ENCODE data around the gene FAM114A1. TPM values are rescaled to one million over a fixed set of nuclear protein-coding genes. Genes with fewer than 3 reads are reported as not detected.
A peak's percentile ranks its signal among the peaks of the same experiment; 100 is the strongest.

Gene FAM114A1
- 10 to 100 TPM; 36.9 to 85.9 (median 44.5) TPM for total RNA-seq

DNA sequence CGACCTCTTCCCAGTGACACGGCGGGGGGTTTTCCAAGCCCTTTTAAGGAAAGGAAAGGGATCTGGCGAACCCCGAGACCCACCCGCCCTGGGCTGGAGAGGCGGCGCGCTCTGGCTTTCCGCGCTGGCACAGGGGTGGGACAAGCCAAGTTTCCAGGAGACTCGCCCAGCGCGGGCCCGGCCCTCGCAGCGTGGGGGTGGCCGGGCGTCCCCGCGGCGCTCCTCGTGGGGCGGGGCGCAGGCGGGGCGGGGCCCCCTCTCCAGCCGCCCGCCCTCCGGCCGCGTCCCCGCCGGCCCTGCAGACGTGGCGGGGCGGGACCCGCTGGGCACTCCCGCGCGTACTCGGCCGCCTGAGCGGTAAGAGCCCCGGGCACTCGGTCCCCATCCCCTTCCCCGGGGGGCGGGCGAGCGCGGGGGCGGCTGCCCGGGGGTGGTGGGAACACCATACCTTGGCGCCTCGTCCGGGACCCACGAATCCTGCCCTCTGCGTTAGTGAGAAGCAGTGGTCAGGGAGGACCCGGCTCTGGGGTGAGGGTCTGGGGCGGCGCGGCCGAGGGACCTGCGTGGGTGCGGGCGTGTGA lies at the start of gene FAM114A1:
FAM114A1 (plus strand) TSS at position 329 of the 581 bp plus-strand sequence. CDS start 10,273 bp downstream, outside the sequence.
- Histone ChIP-seq H3K27ac (peak within 1 kb of the TSS; percentile 90), H3K4me1 (peaks cover 45% of the 10 kb centered on the region), H3K9me3 (no peaks in the 10 kb centered on the region), H3K27me3 (no peaks in the 10 kb centered on the region), H3K4me3 (peak within 1 kb of the TSS; percentile 61), H3K36me3 (no peaks in the 10 kb centered on the region)
- DNase-seq (ENCODE audit: low spot score in 2 of 2): peak; percentile 88 to 89
- 0% methylated on average over 6 of the region's 66 CpGs for WGBS
- peak in 1 of 2 donors; percentile 49 for TF ChIP-seq POLR2A (IDR thresholded peaks at IDR 0.05)
- TF ChIP-seq EP300 (IDR thresholded peaks at IDR 0.05): no peak

DNA sequence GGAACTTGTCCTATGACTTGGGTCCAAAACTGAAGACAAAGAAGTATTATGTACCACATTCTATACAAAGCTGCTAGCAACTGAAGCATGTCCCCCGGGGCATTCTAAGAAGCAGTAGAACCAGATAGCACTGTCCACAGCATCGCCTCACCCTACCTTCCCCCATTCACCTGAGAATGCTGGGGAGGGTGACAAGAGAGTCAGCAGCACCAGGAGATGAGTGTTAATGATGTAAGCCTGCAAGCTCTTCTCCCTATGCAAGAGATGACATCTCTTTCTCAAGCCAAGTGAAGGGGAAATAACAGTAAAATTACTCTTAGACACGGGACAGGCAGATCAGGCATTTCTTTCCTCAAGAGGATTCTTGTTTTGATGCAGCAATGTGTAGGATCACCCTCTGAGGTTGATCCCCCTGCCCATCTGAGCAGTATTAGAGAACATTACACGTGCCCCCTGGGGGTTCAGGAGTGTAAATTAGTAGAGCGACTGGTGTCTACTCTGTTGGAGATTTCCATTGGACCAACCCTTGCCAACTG lies 49.1 kb upstream of the FAM114A1 start:
- no peaks in the 10 kb centered on the region for H3K9me3 ChIP-seq
- peaks cover 11% of the 10 kb centered on the region for H3K4me1 ChIP-seq
- no peak for TF ChIP-seq POLR2A (IDR thresholded peaks at IDR 0.05)
- no peak for TF ChIP-seq POLR2AphosphoS5 (IDR thresholded peaks at IDR 0.05)
- no peak for TF ChIP-seq EP300 (IDR thresholded peaks at IDR 0.05)
- TF ChIP-seq, protein P1, sequence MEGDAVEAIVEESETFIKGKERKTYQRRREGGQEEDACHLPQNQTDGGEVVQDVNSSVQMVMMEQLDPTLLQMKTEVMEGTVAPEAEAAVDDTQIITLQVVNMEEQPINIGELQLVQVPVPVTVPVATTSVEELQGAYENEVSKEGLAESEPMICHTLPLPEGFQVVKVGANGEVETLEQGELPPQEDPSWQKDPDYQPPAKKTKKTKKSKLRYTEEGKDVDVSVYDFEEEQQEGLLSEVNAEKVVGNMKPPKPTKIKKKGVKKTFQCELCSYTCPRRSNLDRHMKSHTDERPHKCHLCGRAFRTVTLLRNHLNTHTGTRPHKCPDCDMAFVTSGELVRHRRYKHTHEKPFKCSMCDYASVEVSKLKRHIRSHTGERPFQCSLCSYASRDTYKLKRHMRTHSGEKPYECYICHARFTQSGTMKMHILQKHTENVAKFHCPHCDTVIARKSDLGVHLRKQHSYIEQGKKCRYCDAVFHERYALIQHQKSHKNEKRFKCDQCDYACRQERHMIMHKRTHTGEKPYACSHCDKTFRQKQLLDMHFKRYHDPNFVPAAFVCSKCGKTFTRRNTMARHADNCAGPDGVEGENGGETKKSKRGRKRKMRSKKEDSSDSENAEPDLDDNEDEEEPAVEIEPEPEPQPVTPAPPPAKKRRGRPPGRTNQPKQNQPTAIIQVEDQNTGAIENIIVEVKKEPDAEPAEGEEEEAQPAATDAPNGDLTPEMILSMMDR (IDR thresholded peaks at IDR 0.05): no peak
- no peak for DNase-seq (ENCODE audit: low spot score in 2 of 2)
- no peaks in the 10 kb centered on the region for H3K27me3 ChIP-seq
- 59% methylated on average over 5 of the region's 5 CpGs for WGBS
- peak overlapping the region; percentile 42 for H3K27ac ChIP-seq
- no peaks in the 10 kb centered on the region for H3K36me3 ChIP-seq
- no peak overlapping the region for H3K4me3 ChIP-seq

DNA sequence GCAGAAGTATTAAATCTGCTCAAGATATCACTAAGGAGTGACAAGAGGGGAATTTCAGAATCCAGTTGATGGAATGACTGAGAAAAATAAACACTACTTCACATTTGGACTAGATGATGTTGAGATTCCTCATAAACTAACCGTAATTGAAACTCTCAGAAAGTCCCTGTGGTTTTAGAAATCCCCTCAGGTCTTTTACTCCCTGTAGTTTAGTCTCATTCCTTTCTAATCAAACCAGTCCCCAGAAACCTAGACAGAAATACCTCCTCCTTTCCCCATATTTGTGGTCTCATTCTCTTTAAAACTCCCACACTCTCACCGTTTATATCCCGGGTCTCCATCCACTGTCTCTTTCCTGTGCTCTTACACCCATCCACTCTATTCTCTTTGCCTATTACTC lies 48.0 kb upstream of the FAM114A1 start:
- no peaks in the 10 kb centered on the region for H3K27me3 ChIP-seq
- peaks cover 11% of the 10 kb centered on the region for H3K4me1 ChIP-seq
- TF ChIP-seq, protein P1 (IDR thresholded peaks at IDR 0.05): no peak
- TF ChIP-seq POLR2AphosphoS5 (IDR thresholded peaks at IDR 0.05): no peak
- TF ChIP-seq EP300 (IDR thresholded peaks at IDR 0.05): no peak
- no peak for TF ChIP-seq POLR2A (IDR thresholded peaks at IDR 0.05)
- DNase-seq (ENCODE audit: low spot score in 2 of 2): no peak
- 33% methylated on average over 3 of the region's 3 CpGs for WGBS
- no peaks in the 10 kb centered on the region for H3K36me3 ChIP-seq
- H3K27ac ChIP-seq: no peak overlapping the region
- H3K4me3 ChIP-seq: no peak overlapping the region
- H3K9me3 ChIP-seq: no peaks in the 10 kb centered on the region

DNA sequence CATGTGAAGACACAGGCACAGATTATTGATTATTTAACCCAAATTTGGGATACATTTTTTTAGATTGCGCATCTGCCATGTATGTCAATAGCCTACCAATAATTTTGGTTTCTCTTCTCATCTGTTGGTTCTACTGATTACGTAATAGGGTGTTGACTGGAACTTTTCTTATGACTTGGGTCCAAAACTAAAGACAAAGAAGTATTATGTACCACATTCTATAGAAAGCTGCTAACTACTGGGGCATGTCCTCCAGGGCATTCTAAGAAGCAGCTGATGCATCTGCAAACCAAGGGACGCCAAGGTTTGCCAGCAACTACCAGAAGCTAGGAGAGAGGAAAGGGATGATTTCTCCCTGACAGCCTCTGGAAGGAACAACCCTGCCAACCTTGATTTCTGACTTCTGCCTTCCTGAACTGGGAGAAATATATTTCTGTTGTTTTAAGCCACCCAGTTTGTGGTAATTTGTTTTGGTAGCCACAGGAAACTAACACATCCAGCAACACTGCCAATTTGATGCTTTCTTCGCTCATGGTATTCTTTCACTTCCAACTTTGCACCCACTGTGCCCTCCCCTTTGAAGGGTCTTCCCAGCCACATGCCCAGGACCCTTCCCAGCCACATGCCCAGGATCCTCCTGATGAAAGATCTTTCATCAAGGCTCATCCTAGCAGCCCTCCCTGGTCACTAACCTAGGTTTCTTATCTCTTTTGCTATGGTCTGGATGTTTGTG lies 47.1 kb upstream of the FAM114A1 start:
- no peaks in the 10 kb centered on the region for H3K36me3 ChIP-seq
- peak overlapping the region; percentile 5 for H3K27ac ChIP-seq
- H3K4me3 ChIP-seq: no peak overlapping the region
- TF ChIP-seq POLR2AphosphoS5 (IDR thresholded peaks at IDR 0.05) (no peak), POLR2A (IDR thresholded peaks at IDR 0.05) (no peak), EP300 (IDR thresholded peaks at IDR 0.05) (no peak)
- TF ChIP-seq, protein P1 (IDR thresholded peaks at IDR 0.05): no peak
- H3K4me1 ChIP-seq: peaks cover 11% of the 10 kb centered on the region
- H3K27me3 ChIP-seq: no peaks in the 10 kb centered on the region
- H3K9me3 ChIP-seq: no peaks in the 10 kb centered on the region
- no peak for DNase-seq (ENCODE audit: low spot score in 2 of 2)
- WGBS: 70% methylated on average over 4 of the region's 4 CpGs

DNA sequence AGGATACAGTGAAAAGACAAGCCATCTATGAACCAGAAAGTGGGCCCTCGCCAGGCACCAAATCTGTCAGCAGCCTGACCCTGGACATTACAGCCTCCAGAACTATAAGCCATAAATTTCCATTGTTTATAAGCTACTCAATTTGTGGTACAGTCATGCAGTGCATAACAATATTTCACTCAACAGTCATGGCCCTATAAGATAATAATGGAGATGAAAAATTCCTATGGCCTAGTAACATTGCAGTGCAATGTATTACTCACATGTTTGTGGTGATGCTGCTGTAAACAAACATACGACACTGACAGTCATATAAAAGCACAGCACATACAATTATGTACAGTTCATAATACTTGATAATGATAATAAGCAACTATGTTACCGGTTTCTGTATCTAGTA lies 45.9 kb upstream of the FAM114A1 start:
- peaks cover 8% of the 10 kb centered on the region for H3K4me1 ChIP-seq
- no peak overlapping the region for H3K27ac ChIP-seq
- H3K36me3 ChIP-seq: no peaks in the 10 kb centered on the region
- H3K4me3 ChIP-seq: no peak overlapping the region
- H3K27me3 ChIP-seq: no peaks in the 10 kb centered on the region
- WGBS: 92% methylated on average over 3 of the region's 3 CpGs
- no peak for DNase-seq (ENCODE audit: low spot score in 2 of 2)
- H3K9me3 ChIP-seq: no peaks in the 10 kb centered on the region
- TF ChIP-seq EP300 (IDR thresholded peaks at IDR 0.05): no peak
- TF ChIP-seq POLR2AphosphoS5 (IDR thresholded peaks at IDR 0.05): no peak
- TF ChIP-seq POLR2A (IDR thresholded peaks at IDR 0.05): no peak
- TF ChIP-seq, protein P1 (IDR thresholded peaks at IDR 0.05): no peak
